NCI-H146 (cell line): ENCODE data around the gene PARVG.
"Not testable (repeated sequence)": the region's sequence is repeated elsewhere in the genome, so short reads cannot be mapped to it uniquely, and the experiment has no call there.

Source experiments
- DNase-seq: peaks from one replicate; lab custom pipeline; 2025; lab: John Stamatoyannopoulos, UW

Gene PARVG

GRCh38 chr22:44211946-44212930 lies 31.5 kb downstream of the PARVG start:
- no peak for DNase-seq

DNA sequence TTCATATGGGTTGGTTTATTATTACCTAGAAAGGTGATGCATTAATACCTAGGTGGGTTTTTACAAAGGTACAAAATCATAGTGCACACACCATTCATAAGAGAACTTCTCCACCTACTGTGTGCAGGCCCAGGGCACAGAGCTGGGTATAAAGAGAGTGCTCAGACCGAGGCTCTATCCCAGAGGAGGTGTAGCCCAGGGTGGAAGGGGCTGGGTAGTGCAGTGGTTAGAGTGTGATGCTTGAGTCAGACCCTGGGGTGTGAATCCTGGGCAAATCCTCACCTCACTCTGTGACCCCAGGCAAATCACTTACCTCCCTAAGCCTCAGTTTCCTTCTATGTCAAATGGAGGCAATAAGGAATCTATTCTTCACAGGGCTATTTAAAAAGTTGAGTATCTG lies 32.2 kb downstream of the PARVG start:
- no peak for DNase-seq

- no peak for DNase-seq
Observed at GRCh38 chr22:44213489-44214043, 32.8 kb downstream of the PARVG start.

- DNase-seq: no peak
Observed at GRCh38 chr22:44214187-44214586, 33.5 kb downstream of the PARVG start.

DNA sequence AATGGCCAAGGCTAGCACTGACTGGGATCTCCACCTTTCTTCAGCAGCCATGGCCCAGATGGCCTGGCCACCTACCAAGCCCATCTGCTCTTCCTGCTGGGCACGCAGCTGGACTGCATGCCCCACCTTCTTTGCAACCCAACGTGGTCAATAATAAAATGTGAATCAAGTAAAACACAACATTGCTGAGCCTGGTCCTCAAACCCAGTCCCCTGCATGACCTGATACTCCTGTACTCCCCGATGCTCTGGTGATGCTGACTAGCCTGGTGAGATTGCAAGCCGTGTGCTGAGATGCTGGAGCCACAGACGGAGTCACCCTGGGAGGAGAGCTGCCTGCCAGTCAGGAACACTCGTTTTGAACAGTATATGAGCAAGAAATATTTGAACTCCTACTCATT lies 34.0 kb downstream of the PARVG start:
- peak; percentile 68 for DNase-seq

GRCh38 chr22:44215287-44215686 lies 34.6 kb downstream of the PARVG start:
- no peak for DNase-seq

DNA sequence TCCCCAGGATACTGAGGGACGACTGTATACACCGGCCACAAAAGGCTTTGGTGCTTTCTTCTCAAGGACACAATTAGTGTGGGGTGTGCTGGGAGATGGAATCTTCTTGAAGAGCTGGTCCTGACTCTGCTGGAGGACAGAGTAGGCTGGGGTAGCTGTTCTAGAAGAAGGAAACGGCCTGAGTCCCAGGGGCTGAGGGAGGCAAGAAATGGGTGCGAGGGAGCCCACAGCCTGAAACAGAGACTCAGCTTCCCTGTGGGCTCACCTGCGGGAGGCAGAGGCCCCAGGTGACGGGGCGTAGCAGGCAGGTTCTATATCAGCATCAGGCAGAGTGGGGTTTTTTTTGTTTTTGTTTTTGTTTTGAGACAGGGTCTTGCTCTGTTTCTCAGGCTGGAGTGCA lies 36.6 kb downstream of the PARVG start:
- no peak for DNase-seq

DNA sequence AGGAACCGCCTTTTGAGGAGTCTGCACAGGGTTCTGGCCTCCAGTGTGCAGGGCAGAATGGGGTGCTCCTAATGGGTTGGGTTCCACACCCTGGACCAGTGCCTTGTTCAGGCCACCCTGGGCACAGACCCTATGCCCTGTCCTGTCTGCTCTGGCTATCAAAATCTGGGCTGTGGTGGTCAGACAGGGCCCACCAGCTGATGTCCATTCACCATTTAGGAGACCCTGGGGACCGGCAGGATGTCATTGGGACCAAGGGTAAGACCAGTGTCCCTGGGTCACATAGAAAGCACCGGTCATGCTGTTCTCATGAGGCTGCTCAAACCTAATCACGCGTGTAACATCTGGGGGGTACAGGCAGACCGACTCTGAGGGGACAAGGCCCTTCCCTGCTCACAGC lies 37.3 kb downstream of the PARVG start:
- DNase-seq: no peak

- DNase-seq: no peak
Observed at GRCh38 chr22:44219101-44219870, 38.6 kb downstream of the PARVG start.

DNA sequence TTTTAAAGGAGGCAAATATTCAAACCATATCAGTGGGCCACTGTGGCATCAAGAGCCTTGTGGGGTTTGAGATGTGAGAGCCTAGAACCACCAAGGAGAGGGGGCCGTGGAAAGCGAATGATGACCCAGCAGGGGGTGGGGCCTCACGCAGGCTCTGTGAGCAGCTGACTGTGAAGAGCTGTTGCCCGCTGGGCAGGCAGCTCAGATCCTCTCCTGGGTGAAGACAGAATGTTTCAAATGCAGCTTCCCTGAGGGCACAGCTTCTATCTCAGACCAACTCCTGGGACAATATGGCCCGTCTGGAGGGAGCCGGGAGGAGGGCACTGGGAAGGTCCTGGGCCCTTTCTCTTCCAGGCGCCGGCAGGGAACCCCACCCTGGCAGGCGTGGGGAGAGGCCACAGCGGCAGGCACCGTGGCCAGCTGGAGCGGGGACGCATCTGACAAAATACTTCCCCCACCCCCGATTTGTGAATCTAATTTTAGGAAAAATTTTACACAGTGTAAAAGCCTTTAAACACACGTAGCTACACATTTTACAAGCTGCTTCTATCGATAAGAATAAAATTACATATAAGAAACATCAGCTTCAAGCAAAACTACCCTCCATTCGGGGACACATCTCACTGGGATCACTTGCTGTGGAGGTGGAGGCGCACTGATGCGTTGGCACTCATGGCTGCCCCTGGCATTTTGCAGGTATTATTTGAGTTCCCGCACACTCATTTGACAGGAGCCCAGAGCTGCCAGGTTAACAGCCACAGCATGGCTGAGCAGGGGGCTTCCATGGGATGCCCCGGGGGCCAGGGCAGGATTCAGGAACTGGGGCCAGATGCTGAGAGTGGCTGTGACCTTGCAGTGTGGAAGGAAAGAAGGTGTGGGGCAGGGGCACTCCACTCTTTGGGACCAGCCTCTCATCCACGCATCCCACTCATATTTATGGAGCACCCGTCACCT lies 40.3 kb downstream of the PARVG start:
- DNase-seq: peak; percentile 49

- no peak for DNase-seq
Observed at GRCh38 chr22:44221710-44222475, 41.2 kb downstream of the PARVG start.

DNA sequence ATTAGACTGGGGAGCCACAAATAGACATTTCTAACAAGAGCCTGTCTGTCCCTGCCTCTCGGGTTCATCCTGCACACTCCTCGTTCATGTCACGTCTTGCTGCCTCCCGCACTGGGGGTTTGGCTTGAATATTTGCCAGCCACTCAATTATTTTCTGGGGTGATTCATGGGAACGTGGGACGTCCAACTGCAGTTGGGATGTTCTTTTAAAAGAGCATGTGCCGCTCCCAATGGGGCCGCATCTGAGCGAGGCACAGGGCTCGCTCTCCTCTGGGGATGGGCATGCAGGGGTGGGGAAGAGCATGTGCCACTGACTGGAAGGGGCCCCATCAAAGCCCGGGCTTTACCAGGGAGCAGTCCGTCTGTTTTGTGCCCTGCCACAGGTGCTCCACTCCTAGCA lies 43.4 kb downstream of the PARVG start:
- no peak for DNase-seq

GRCh38 chr22:44225091-44225689 lies 44.5 kb downstream of the PARVG start:
- DNase-seq: no peak

DNA sequence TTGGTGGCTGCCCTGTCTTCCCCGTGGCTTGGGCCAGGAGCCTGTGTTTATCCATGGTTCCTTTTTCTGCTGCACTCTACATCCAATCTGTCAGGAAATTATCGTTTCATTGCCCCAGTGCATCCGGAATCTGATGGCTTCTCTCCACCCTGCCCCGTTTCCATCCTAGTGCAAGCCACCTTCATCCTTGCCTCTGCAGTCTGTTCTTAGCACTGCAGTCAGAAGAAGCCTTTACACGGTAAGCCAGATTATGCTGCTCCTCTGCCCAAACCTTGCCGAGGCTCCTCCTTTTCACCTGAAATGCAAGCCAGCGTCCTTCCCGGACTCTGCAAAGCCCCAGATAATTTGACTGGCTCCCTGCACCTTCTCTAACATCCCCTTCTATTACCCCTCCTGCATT lies 45.1 kb downstream of the PARVG start:
- no peak for DNase-seq

DNA sequence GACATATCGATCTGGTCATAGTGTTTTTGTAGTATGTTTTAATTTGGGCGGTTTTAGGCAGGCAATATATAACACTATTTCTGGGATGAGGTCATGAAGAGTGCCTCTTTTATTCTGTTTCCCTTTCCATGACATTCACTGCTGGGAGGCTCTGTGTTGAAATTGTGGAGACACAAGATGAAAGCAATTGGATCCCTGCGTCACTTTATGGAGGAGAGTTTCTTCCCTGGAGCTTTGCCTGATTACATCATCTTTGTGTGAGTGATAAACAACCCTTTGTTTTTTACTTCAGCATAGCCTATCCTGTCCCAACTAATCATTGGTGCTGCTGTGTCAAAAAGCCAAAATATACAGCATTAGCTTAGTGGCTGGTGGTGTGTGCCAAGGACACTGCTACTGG lies 48.6 kb downstream of the PARVG start:
- no peak for DNase-seq

GRCh38 chr22:44229809-44230208 lies 49.1 kb downstream of the PARVG start:
- DNase-seq: no peak

- no peak for DNase-seq
Observed at GRCh38 chr22:44231233-44231632, 50.5 kb downstream of the PARVG start.

- not testable (repeated sequence) for DNase-seq
Observed at GRCh38 chr22:44234372-44234771, 53.6 kb downstream of the PARVG start.

DNA sequence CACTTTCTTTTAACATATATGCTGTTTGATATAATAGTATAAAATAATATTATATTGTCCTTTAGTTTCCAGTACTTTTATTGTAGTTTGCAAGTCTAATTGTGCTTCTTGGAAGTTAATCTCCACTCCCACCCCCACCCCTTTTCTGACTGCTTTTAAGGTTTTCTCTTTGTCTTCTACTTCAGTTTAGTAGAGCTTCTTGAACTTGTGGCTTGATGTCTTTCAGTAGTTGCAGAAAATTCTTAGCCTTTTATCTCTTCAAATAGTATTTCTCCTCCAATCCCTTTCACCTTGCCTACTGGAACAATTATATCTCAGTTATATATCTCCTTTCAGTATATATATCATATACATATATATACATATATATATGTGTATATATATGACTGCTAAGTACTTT lies 56.6 kb downstream of the PARVG start:
- no peak for DNase-seq

DNA sequence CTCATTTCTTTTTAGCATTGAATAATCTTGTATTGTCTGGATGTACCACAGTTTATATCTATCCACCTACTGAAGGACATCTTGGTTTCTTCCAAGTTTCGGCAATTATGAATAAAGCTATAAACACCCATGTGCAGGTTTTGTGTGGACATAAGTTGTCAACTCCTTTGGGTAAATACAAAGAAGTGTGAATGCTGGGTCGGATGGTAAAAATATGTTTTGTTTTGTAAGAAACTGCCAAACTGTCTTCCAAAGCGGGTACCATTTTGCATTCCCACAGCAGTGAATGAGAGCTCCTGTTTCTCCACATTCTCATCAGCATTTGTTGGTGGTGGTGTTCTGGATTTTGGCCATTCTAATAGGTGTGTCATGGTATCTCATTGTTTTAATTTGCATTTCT lies 60.4 kb downstream of the PARVG start:
- not testable (repeated sequence) for DNase-seq
